RPMI7951 (cell line): Measurements from ENCODE around the gene RNF4. TPM values are rescaled to one million over a fixed set of nuclear protein-coding genes. Genes with fewer than 3 reads are reported as not detected.
A peak's percentile ranks its signal among the peaks of the same experiment; 100 is the strongest.
"Not testable (repeated sequence)": the region's sequence is repeated elsewhere in the genome, so short reads cannot be mapped to it uniquely, and the experiment has no call there.

Experiments
- DNase-seq: peaks from one replicate; pipeline ENCODE4 v3.0.0-alpha.2; 2012; ENCODE audit warnings: low read depth
- total RNA-seq: library from RNA; depleted of rRNA; stranded (reverse); fragments of >200 nt; shearing (Covaris generic); gene quantifications from 2 replicates; pipeline ENCODE4 v1.2.3, GENCODE V29; 2014

RNF4 gene
- total RNA-seq, 1 experiment from 2014 or later, result 42.4 TPM

DNA sequence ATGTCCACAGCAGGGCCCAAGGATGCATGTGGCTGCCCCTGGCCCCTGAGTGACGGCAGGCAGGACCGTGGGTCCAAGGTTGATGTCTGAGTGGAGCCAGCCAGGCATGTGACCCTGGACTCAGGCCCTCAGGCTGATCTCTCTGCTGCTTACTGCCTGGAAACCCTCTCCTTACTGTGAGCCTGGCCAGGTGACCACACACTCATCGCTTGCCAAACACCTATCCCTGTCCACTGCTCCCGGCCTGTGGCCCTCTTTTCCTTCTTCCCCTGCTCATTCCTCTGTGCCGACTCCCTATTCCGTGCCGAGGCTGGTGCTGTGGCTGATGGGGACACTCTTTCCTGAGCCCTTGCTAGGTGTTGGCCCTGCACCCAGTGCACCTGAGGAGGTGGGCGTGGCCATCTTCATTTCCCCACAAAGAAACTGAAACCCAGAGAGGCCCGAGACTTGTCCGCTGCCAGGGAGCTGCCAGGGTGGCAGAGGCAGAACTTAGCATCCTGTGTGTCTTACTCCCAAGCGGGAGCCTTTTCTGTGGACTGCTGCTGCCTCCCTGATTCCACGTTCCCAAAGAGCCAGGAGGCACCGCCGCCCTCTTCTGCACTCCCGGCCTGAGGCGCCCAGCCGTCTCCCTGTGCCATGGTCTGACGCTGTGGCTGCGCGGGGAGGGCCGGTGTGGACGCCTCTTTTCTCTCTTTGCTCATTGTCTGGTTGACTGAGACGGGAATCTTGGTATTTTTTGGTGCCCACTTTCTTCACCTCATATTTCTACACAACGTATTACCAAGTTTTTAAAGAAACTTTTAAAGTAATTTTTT, 11.2 kb upstream of the RNF4 start:
- DNase-seq, result no peak

DNA sequence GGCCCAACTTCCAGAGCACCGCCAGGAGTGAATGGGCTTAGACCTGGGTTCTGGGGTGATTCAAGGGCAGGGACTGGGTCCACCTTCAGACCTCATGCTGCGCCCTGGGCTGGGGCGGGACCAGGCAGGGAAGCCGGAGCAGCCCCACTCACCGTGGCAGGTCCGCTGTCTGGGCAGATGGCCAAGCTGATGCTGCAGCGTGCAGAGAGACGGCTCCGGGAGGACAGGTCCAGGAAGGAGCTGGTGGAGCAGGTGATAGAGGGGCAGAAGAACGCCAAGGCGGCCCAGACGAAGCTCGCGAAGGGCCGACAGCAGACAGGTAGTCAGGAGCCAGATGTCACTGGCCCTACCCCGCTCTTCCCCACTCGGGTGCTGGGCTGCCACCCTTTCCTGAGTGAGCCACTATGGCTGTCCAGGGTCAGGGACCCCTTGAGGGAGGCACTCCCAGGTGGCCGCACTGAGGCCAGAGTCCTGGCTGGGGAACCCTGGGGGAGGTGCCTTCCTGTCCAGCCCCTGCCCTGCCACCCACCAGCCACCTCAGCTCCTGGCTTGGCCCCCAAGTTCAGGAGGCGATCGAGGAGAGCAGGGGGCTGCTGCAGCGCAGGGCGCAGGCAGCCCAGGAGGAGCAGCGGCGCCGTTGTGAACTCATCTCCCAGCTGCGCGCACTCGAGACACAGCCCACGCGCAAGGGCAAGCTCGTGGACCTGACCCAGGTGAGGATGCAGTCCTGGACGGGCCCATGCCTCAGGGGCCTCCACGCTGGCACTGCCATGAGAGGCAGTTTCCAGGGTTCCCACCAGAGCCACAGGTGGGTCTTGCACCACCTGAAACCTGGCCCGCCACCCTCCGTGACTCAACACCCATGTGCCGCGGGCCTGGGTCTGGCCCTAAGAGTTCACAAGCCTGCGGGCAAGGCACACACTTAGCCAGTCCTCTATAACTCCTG, 10.1 kb upstream of the RNF4 start:
- no peak for DNase-seq

DNA sequence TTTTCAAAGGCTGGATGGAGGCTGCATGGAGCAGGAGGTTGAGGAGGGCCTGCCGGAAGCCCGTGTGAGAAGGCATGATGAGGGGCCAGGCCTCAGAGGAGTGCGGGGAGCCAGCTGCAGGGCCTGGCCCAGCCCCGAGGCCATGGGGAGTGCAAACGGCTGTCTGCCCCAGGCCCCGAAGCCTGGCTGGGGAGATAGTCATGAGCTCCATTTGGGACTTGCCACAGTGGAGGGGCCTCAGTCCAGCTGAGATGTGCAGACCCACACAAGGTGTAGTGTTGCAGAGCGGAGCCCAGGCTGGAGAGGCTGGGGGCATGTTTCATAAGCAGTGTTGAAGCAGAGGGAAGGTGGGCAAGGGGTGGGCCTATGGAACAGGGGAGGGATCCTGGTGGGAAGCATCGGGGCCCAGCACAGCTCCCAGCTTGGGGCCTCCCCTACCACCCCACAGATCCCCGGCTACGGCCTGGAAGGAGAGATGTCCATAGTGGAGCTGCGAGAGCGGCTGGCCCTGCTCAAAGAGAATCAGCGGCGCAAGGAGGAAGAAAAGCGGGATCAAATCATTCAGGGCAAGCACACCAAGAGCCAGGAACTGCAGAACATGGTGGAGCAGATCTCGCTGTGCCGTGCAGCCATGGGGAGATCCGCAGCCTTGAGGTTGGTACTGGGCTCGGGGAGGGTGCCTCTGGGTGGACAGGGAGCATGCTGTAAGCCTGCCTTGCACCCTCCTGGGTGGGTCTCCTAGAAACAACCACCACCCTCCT, 9.1 kb upstream of the RNF4 start:
- no peak for DNase-seq

DNA sequence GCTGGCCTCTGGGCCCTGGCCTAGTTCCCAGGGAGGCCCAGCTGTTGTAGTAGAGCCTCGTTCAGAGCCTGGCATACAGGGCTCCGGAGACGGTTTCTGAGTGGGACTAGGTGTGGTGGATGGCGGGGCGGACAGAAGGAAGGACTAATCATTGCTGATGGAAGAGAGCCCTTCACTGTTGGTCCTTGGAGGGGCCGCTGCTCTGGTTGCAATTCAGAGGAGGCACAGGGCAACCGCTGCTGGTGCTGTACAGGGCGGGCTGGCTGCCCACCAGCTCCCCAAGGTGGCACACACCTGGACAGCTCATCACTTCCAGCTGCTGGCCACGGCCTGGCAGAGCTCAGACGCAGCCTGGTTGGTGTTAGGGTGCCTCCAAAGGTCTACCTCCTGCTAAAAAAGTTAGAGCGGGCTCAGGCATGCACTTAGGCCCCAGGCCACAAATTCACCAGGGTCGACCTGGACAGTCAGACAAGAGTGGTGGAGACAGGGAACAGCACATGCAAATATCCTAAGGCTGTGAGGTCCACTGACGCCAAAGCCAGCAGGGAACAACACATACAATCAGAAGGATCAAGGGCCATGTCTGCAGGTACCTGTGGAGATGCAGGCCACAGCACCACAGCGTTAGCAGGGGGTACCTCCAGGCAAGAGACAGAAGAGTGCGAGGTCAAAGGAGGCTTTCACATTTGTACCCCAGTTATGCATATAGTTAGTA, 7.5 kb upstream of the RNF4 start:
- DNase-seq, result no peak

DNA sequence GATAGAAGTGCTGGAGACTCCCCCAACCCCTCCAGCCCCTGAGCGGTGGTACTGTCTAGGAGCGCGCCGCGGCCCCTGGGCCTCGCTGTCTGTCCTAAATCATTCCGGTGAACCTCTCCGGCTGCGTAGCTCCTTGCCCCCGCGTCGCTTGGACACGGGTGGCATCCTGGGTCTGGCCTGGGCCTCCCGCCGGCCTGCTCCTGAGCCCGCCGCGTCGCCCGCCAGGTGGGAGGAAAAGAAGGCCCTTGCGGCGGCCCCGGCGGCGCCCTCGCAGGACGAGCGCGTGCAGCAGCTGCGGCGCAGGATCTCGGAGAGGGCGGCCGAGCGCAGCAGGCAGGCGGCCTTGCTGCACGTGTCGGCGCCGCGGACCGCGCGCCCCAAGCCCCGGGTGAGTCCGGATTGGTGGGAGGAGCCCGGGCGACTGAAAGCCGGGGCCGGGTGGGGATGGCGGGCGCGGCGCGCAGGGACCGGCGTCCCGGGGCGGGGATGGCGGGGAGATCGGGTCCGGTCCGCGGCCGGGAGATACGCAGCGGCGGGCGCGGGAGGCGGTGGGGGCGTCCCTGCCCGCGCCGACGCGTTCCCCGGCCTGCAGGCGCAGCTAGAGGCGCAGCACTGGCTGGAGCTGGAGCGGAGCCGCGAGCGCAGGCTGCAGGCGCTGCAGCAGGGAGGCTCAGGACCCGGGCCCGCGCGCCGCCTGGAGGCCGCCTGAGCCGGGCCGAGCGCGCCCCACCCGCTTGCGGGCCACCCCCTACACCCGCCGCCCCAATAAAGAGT, 6.5 kb upstream of the RNF4 start:
- peak; percentile 63 for DNase-seq

GRCh38 chr4:2462992-2463762, 5.7 kb upstream of the RNF4 start:
- DNase-seq, result no peak

- no peak for DNase-seq
Observed at GRCh38 chr4:2465032-2465431, 3.9 kb upstream of the RNF4 start.

DNA sequence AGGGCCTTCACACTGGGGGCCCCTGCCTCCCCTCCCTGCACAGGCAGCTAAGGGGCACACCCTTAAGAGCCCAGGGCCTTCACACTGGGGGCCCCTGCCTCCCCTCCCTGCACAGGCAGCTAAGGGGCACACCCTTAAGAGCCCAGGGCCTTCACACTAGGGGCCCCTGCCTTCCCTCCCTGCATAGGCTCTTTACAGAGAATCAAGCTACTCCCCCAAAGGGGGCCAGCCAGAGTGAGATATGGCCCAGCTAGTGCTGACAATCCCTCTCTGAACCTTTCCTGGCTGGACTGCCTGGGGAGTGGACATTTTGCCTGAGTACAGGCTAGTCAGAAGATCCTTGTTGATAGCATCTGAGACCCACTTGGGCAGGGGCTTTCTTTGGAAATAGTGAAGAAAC, 3.4 kb upstream of the RNF4 start:
- DNase-seq, result not testable (repeated sequence)

GRCh38 chr4:2469192-2469984, 482 bp downstream of the RNF4 start:
- DNase-seq, result peak; percentile 29

- no peak for DNase-seq
Observed at GRCh38 chr4:2470791-2471190, 1.9 kb downstream of the RNF4 start.

- DNase-seq, result peak; percentile 42
Observed at GRCh38 chr4:2472187-2472586, 3.3 kb downstream of the RNF4 start.

GRCh38 chr4:2478229-2478628, 9.3 kb downstream of the RNF4 start:
- peak; percentile 16 for DNase-seq

- DNase-seq, result no peak
Observed at GRCh38 chr4:2480649-2481048, 11.7 kb downstream of the RNF4 start.

GRCh38 chr4:2482192-2482591, 13.3 kb downstream of the RNF4 start:
- DNase-seq, result no peak

DNA sequence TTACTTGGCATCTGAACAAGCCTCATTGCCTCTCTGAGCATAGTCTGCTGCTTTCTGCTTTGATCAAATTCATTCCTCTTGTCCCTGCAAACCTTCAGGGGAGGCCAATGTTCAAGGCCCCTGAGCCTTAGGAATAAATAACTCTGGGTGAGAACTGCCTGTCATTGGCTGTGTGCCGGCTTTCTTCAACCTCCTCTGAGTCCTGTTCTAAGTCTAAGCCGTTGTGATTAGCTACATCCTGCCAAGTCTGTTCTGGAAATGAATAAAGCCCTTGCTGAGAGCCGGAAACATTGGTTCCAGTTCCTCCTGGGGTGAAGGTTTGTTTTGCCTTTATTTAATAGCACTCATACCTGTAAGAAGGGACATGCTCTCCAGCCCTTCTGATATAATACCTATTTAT, 13.8 kb downstream of the RNF4 start:
- DNase-seq, result no peak

GRCh38 chr4:2483237-2483636, 14.3 kb downstream of the RNF4 start:
- no peak for DNase-seq

DNA sequence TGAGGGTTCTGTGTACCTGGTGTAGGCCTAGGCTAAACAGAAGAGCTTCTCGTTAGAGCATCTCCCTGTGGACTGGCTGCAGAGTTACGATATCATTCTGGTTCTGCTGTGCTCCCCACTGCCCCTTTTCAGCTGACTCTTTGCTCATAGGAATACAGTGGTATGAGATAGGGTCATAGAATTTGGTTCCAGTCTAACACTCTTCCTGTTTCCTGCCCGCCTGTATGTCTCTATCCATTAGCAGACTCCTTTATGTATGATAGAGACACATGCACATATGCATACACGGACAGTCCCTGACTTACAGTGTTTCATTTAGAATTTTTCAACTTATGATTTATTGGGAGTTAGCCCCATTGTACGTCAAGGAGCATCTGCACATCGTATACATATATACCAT, 15.3 kb downstream of the RNF4 start:
- DNase-seq, result no peak

DNA sequence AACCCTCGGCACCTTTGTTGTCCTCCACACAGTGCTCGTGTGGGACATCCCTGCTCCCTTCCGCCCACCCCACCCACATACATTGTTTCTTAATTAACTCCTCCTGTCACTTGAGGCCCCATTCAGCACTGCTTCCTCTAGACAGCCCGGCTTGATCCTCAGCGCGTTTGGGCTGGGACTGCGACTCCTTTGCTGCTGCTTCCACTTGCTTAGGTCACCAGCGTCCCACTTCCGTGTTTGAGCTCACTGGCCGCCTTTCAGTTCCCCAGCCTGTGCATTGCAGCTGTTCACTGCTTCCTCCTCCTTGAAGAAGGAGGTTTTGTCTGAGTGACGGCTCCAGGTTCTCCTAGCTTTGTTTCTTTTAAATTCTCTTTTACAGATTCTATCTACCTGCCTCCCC, 16.1 kb downstream of the RNF4 start:
- DNase-seq, result no peak

DNA sequence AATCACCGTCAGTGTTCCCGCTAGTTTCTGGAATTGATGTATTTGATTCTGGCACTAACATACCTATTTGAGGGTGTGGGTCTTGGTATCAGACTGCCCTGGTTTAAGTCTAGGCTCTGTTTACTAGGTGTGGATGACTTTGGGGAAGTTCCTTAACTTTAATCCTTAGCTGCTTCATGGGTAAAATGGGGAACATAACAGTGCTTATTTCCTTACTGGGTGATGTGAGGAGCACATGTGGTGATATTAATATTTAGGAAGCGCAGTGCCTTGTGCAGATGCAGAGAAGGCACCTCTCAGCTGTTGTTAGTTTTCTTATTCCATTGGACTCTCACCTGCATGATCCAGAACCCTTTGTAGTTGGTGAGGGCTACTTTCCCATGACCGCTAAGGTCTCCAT, 17.1 kb downstream of the RNF4 start:
- no peak for DNase-seq
